Neural cell (in vitro differentiated cells): ENCODE measurements around the gene ERCC2. TPM values are rescaled to one million over a fixed set of nuclear protein-coding genes. Genes with fewer than 3 reads are reported as not detected.
A peak's percentile ranks its signal among the peaks of the same experiment; 100 is the strongest.

Experiments
- H2AFZ ChIP-seq: fragments of 200-600, 300-800 bp; sonication (generic), shearing (Covaris generic); 2 replicates; pipeline ENCODE4 v1.6.0; 2014; ENCODE audit warnings: low read depth, mild to moderate bottlenecking, antibody characterized with exemption, low read length, moderate library complexity
- H3F3A ChIP-seq: fragments of 200-600 bp; shearing (Covaris generic); 2 replicates; pipeline ENCODE4 v1.6.1; 2016; ENCODE audit warnings: mild to moderate bottlenecking, moderate library complexity, mixed read lengths, antibody characterized with exemption, low read length; ENCODE audit not compliant: insufficient read depth, poor library complexity, severe bottlenecking
- H3K27ac ChIP-seq: fragments of 200-600, 300-800 bp; sonication (generic), shearing (Covaris generic); 2 replicates; pipeline ENCODE4 v1.5.1; 2014; ENCODE audit warnings: mild to moderate bottlenecking, low read length, moderate library complexity
- H3K27me3 ChIP-seq: fragments of 300-800, 200-600 bp; sonication (generic), shearing (Covaris generic); 2 replicates; pipeline ENCODE4 v1.6.0; 2014; ENCODE audit warnings: mild to moderate bottlenecking, low read depth, low read length, moderate library complexity; ENCODE audit not compliant: insufficient read depth
- H3K36me3 ChIP-seq: fragments of 300-800, 200-600 bp; sonication (generic), shearing (Covaris generic); 2 replicates; pipeline ENCODE4 v1.5.1; 2014; ENCODE audit warnings: mild to moderate bottlenecking, antibody characterized with exemption, low read length, moderate library complexity; ENCODE audit not compliant: insufficient read depth
- H3K4me2 ChIP-seq: fragments of 300-800, 200-600 bp; sonication (generic), shearing (Covaris generic); 2 replicates; pipeline ENCODE4 v1.6.0; 2014; ENCODE audit warnings: mild to moderate bottlenecking, low read length
- H3K4me3 ChIP-seq: fragments of 300-800, 200-600 bp; sonication (generic), shearing (Covaris generic); 2 replicates; pipeline ENCODE4 v1.5.1; 2014; ENCODE audit warnings: mild to moderate bottlenecking, low read length, moderate library complexity
- H3K79me2 ChIP-seq: fragments of 200-600 bp; shearing (Covaris generic); replicated peaks from 2 replicates; pipeline ENCODE4 v1.6.0; 2014; ENCODE audit warnings: mild to moderate bottlenecking, low read length, moderate library complexity; ENCODE audit not compliant: insufficient read depth
- H3K9ac ChIP-seq: fragments of 300-800, 200-600 bp; sonication (generic), shearing (Covaris generic); 2 replicates; pipeline ENCODE4 v1.6.1; 2016; ENCODE audit warnings: mild to moderate bottlenecking, low read length, mixed read lengths
- H3K9me2 ChIP-seq: fragments of 200-600 bp; shearing (Covaris generic); 2 replicates; pipeline ENCODE4 v1.6.1; 2016; ENCODE audit warnings: mild to moderate bottlenecking, low read length, mixed read lengths; ENCODE audit not compliant: insufficient read depth
- H3K9me3 ChIP-seq: fragments of 200-600, 300-800 bp; sonication (generic), shearing (Covaris generic); 2 replicates; pipeline ENCODE4 v1.6.1; 2016; ENCODE audit warnings: mild to moderate bottlenecking, mixed run types, low read length, moderate library complexity, mixed read lengths
- H4K20me1 ChIP-seq: fragments of 200-600 bp; shearing (Covaris generic); 2 replicates; pipeline ENCODE4 v1.6.1; 2016; ENCODE audit warnings: mild to moderate bottlenecking, mixed run types; ENCODE audit not compliant: insufficient read depth
- CTCF ChIP-seq: fragments of 450-650 bp; IDR thresholded peaks from 2 replicates; pipeline ENCODE4 v1.5.1; 2014; ENCODE audit warnings: antibody characterized with exemption, mild to moderate bottlenecking, moderate library complexity; ENCODE audit not compliant: poor library complexity, severe bottlenecking
- EP300 ChIP-seq: fragments of 450-650 bp; conservative IDR thresholded peaks from 2 replicates; pipeline ENCODE4 v1.6.1; 2014; ENCODE audit warnings: antibody characterized with exemption, mild to moderate bottlenecking, moderate library complexity; ENCODE audit not compliant: poor library complexity, severe bottlenecking
- EZH2 ChIP-seq: fragments of 200-600, 300-800 bp; shearing (Covaris generic), sonication (generic); IDR thresholded peaks from 2 replicates; pipeline ENCODE4 v1.6.1; 2014; ENCODE audit warnings: antibody characterized with exemption, low read length, borderline replicate concordance, mild to moderate bottlenecking; ENCODE audit not compliant: insufficient read depth, poor library complexity, severe bottlenecking
- MXI1 ChIP-seq: fragments of 450-650 bp; conservative IDR thresholded peaks from 2 replicates; pipeline ENCODE4 v1.6.1; 2014; ENCODE audit warnings: antibody characterized with exemption, mild to moderate bottlenecking; ENCODE audit not compliant: poor library complexity, severe bottlenecking
- POLR2AphosphoS5 ChIP-seq: IDR thresholded peaks from 2 replicates; pipeline ENCODE4 v1.6.1; 2012
- RAD21 ChIP-seq: fragments of 450-650 bp; conservative IDR thresholded peaks from 2 replicates; pipeline ENCODE4 v1.6.1; 2014; ENCODE audit warnings: antibody characterized with exemption, mild to moderate bottlenecking, moderate library complexity
- REST ChIP-seq: IDR thresholded peaks from 2 replicates; pipeline ENCODE4 v1.6.1; 2012; ENCODE audit warnings: borderline replicate concordance
- SMC3 ChIP-seq: fragments of 450-650 bp; conservative IDR thresholded peaks from 2 replicates; pipeline ENCODE4 v1.6.1; 2014; ENCODE audit warnings: antibody characterized with exemption, mild to moderate bottlenecking, moderate library complexity; ENCODE audit not compliant: poor library complexity
- TAF1 ChIP-seq: IDR thresholded peaks from 2 replicates; pipeline ENCODE4 v1.6.1; 2012; ENCODE audit warnings: low read depth
- polyA plus RNA-seq: library from polyadenylated mRNA; depleted of rRNA; stranded (reverse); fragments of >200 nt; gene quantifications from 2 replicates; pipeline ENCODE4 v1.2.3, GENCODE V29; 2014

Gene ERCC2
- polyA plus RNA-seq, 1 donor from 2014 or later: 28.8 TPM

GRCh38 chr19:45305007-45305406 is 65.4 kb downstream of the ERCC2 start:
- no peaks in the 10 kb centered on the region for H3K79me2 ChIP-seq
- no peak for TF ChIP-seq RAD21
- no peak for TF ChIP-seq MXI1
- no peak for TF ChIP-seq EZH2
- TF ChIP-seq EP300: no peak
- TF ChIP-seq CTCF: no peak
- no peak for TF ChIP-seq TAF1
- no peak for TF ChIP-seq REST
- TF ChIP-seq SMC3: no peak
- TF ChIP-seq POLR2AphosphoS5: no peak
- no peaks in the 10 kb centered on the region for H3K9me2 ChIP-seq
- no peaks in the 10 kb centered on the region for H3F3A ChIP-seq
- no peak overlapping the region for H3K27ac ChIP-seq
- no peak overlapping the region for H3K9ac ChIP-seq
- H3K4me3 ChIP-seq: no peak overlapping the region
- no peak overlapping the region for H2AFZ ChIP-seq
- H3K36me3 ChIP-seq: no peaks in the 10 kb centered on the region
- H3K27me3 ChIP-seq: no peaks in the 10 kb centered on the region
- H3K4me2 ChIP-seq: no peak overlapping the region
- no peaks in the 10 kb centered on the region for H4K20me1 ChIP-seq
- no peaks in the 10 kb centered on the region for H3K9me3 ChIP-seq

GRCh38 chr19:45304141-45304926 is 66.0 kb downstream of the ERCC2 start:
- Histone ChIP-seq H3K4me3 (no peak overlapping the region), H3K36me3 (no peaks in the 10 kb centered on the region), H3F3A (no peaks in the 10 kb centered on the region), H3K9me2 (no peaks in the 10 kb centered on the region), H2AFZ (no peak overlapping the region), H3K27me3 (no peaks in the 10 kb centered on the region), H3K9ac (no peak overlapping the region), H3K27ac (no peak overlapping the region), H3K9me3 (no peaks in the 10 kb centered on the region), H3K79me2 (no peaks in the 10 kb centered on the region), H3K4me2 (no peak overlapping the region), H4K20me1 (no peaks in the 10 kb centered on the region)
- TF ChIP-seq MXI1 (no peak), POLR2AphosphoS5 (peak; percentile 12), TAF1 (no peak)
